Measurements from ENCODE around the gene HSDL2. TPM values are rescaled to one million over a fixed set of nuclear protein-coding genes. Genes with fewer than 3 reads are reported as not detected.
"Not testable (repeated sequence)": the region's sequence is repeated elsewhere in the genome, so short reads cannot be mapped to it uniquely, and the experiment has no call there.

Gene HSDL2
- total RNA-seq, 1 experiment from 2014 or later = 23.2 TPM

GRCh38 chr9:112396872-112397271 lies 17.0 kb downstream of the HSDL2 start:
- no peak for DNase-seq (ENCODE audit: low spot score)

- no peak for DNase-seq (ENCODE audit: low spot score)
Observed at GRCh38 chr9:112401175-112401815, 21.4 kb downstream of the HSDL2 start.

GRCh38 chr9:112403614-112404201 lies 23.8 kb downstream of the HSDL2 start:
- no peak for DNase-seq (ENCODE audit: low spot score)

GRCh38 chr9:112404508-112404932 lies 24.6 kb downstream of the HSDL2 start:
- no peak for DNase-seq (ENCODE audit: low spot score)

- DNase-seq (ENCODE audit: low spot score) = no peak
Observed at GRCh38 chr9:112408275-112408674, 28.4 kb downstream of the HSDL2 start.

- DNase-seq (ENCODE audit: low spot score) = no peak
Observed at GRCh38 chr9:112408819-112409218, 28.9 kb downstream of the HSDL2 start.

GRCh38 chr9:112409758-112410157 lies 29.9 kb downstream of the HSDL2 start:
- no peak for DNase-seq (ENCODE audit: low spot score)

GRCh38 chr9:112411626-112412027 lies 31.7 kb downstream of the HSDL2 start:
- DNase-seq (ENCODE audit: low spot score) = no peak

GRCh38 chr9:112413728-112414127 lies 33.8 kb downstream of the HSDL2 start:
- not testable (repeated sequence) for DNase-seq (ENCODE audit: low spot score)

- DNase-seq (ENCODE audit: low spot score) = no peak
Observed at GRCh38 chr9:112420208-112420607, 40.3 kb downstream of the HSDL2 start.

- DNase-seq (ENCODE audit: low spot score) = no peak
Observed at GRCh38 chr9:112421771-112422222, 41.9 kb downstream of the HSDL2 start.

- no peak for DNase-seq (ENCODE audit: low spot score)
Observed at GRCh38 chr9:112422417-112423148, 42.7 kb downstream of the HSDL2 start.

GRCh38 chr9:112430006-112430522 lies 50.2 kb downstream of the HSDL2 start:
- DNase-seq (ENCODE audit: low spot score) = no peak

- no peak for DNase-seq (ENCODE audit: low spot score)
Observed at GRCh38 chr9:112433499-112434392, 53.8 kb downstream of the HSDL2 start.

GRCh38 chr9:112434487-112434886 lies 54.6 kb downstream of the HSDL2 start:
- DNase-seq (ENCODE audit: low spot score) = no peak

GRCh38 chr9:112437406-112437805 lies 57.5 kb downstream of the HSDL2 start:
- no peak for DNase-seq (ENCODE audit: low spot score)

GRCh38 chr9:112439171-112439570 lies 59.3 kb downstream of the HSDL2 start:
- DNase-seq (ENCODE audit: low spot score) = no peak

GRCh38 chr9:112439825-112440224 lies 59.9 kb downstream of the HSDL2 start:
- DNase-seq (ENCODE audit: low spot score) = no peak

GRCh38 chr9:112443200-112443599 lies 63.3 kb downstream of the HSDL2 start:
- DNase-seq (ENCODE audit: low spot score) = no peak

GRCh38 chr9:112443636-112444035 lies 63.7 kb downstream of the HSDL2 start:
- no peak for DNase-seq (ENCODE audit: low spot score)

GRCh38 chr9:112445196-112445595 lies 65.3 kb downstream of the HSDL2 start:
- no peak for DNase-seq (ENCODE audit: low spot score)

GRCh38 chr9:112446080-112446479 lies 66.2 kb downstream of the HSDL2 start:
- DNase-seq (ENCODE audit: low spot score) = no peak

Measured in A172 (cell line).